HG02763 (cell line): ENCODE measurements around the gene MTCH1.
"Not testable (repeated sequence)": the region's sequence is repeated elsewhere in the genome, so short reads cannot be mapped to it uniquely, and the experiment has no call there.

Experiments used
- ATAC-seq: cut with Tn5 transposase; IDR thresholded peaks from one replicate; pipeline ENCODE4 v1.9.1; 2021; ENCODE audit warnings: mild to moderate bottlenecking, moderate library complexity; ENCODE audit not compliant: unreplicated experiment

The MTCH1 gene

GRCh38 chr6:36955671-36956445 lies 30.1 kb downstream of the MTCH1 start:
- ATAC-seq: no peak

GRCh38 chr6:36955136-36955535 lies 30.9 kb downstream of the MTCH1 start:
- no peak for ATAC-seq

GRCh38 chr6:36954262-36954931 lies 31.6 kb downstream of the MTCH1 start, which contains the start of gene PI16:
PI16 (plus strand) TSS chr6:36954738; CDS start chr6:36954761, 23 bp downstream.
- no peak for ATAC-seq

GRCh38 chr6:36953931-36954261 lies 32.1 kb downstream of the MTCH1 start:
- ATAC-seq: no peak

- ATAC-seq: no peak
These were observed 36.4 kb downstream of the MTCH1 start for GRCh38 chr6:36949636-36950035.

- not testable (repeated sequence) for ATAC-seq
These were observed 36.9 kb downstream of the MTCH1 start for GRCh38 chr6:36949076-36949475.

GRCh38 chr6:36947570-36948351 lies 38.2 kb downstream of the MTCH1 start:
- no peak for ATAC-seq

GRCh38 chr6:36946526-36946925 lies 39.5 kb downstream of the MTCH1 start:
- no peak for ATAC-seq

GRCh38 chr6:36945301-36945700 lies 40.7 kb downstream of the MTCH1 start:
- no peak for ATAC-seq

GRCh38 chr6:36944650-36945049 lies 41.3 kb downstream of the MTCH1 start:
- no peak for ATAC-seq

- ATAC-seq: not testable (repeated sequence)
These were observed 43.7 kb downstream of the MTCH1 start for GRCh38 chr6:36942329-36942728.

GRCh38 chr6:36941561-36941960 lies 44.4 kb downstream of the MTCH1 start:
- not testable (repeated sequence) for ATAC-seq

- no peak for ATAC-seq
These were observed 46.0 kb downstream of the MTCH1 start for GRCh38 chr6:36940027-36940426.

GRCh38 chr6:36939005-36939404 lies 47.0 kb downstream of the MTCH1 start:
- ATAC-seq: not testable (repeated sequence)

- ATAC-seq: no peak
These were observed 47.5 kb downstream of the MTCH1 start for GRCh38 chr6:36938536-36938935.

GRCh38 chr6:36937896-36938295 lies 48.1 kb downstream of the MTCH1 start:
- ATAC-seq: no peak

GRCh38 chr6:36936824-36937223 lies 49.2 kb downstream of the MTCH1 start:
- no peak for ATAC-seq

GRCh38 chr6:36934901-36935300 lies 51.1 kb downstream of the MTCH1 start:
- ATAC-seq: no peak

GRCh38 chr6:36933519-36933918 lies 52.5 kb downstream of the MTCH1 start:
- ATAC-seq: no peak

GRCh38 chr6:36933102-36933501 lies 52.9 kb downstream of the MTCH1 start:
- no peak for ATAC-seq

- ATAC-seq: no peak
These were observed 55.5 kb downstream of the MTCH1 start for GRCh38 chr6:36930483-36930882.

- no peak for ATAC-seq
These were observed 56.4 kb downstream of the MTCH1 start for GRCh38 chr6:36929607-36930006.
